GM10266 (cell line): ENCODE measurements around the gene ALK.
"Not testable (repeated sequence)": the region's sequence is repeated elsewhere in the genome, so short reads cannot be mapped to it uniquely, and the experiment has no call there.

Experiments
- DNase-seq: peaks from one replicate; pipeline ENCODE4 v3.0.0; 2012; ENCODE audit errors: extremely low spot score
- CTCF ChIP-seq: IDR thresholded peaks from 2 replicates; pipeline ENCODE4 v1.5.1; 2012; ENCODE audit warnings: mild to moderate bottlenecking, low read depth; ENCODE audit not compliant: control insufficient read depth, insufficient read depth; ENCODE audit errors: missing control alignments

ALK gene

DNA sequence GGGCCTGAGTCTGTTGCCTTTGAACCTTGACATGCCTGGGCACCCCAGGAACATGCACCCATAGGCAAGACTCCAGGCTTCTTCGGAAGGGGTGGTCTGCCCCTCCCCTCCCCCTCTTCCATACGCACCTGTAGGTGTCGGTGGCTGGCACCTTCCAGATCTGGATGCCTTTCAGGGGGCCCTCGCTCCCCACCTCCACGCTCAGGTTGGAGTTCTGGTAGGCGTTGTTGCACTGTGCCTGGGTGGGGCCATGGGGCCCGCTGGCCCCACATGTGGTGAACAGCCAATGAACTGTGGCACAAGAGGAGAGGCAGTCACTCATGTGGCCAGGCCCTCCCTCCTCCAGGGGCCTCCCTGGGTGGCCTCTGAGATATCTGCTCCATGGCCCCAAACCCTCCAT is 670.4 kb downstream of the ALK start:
- no peak for TF ChIP-seq CTCF
- DNase-seq: no peak

DNA sequence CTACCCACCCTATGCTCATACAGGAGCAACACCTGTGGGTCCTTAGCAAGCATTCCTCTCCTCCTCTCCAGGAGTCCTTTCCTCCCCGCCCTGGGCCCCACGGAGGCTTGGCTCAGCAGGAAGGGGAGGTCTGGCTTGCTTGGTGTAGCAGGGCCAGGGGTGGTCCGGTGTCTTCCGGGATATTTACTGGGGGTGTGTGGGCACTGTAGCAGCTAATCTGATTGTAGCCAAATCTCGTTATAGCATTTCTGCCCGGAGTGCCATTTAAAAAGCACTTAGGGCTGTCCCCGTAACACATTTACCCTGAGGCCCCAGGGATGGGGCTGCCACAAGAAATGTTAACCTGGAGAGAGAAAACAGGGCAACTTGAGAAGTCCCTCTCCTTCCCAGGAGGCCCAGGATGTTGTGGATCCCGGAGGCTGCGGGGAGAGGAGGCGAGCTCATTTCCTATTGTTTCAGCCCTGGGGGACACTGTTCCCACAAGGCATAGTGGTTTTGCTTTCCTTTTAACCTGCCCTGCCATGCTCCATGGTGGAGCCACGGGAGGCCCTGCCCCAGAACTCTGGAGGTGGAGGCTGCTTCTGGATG is 671.6 kb downstream of the ALK start:
- no peak for TF ChIP-seq CTCF
- DNase-seq: no peak

DNA sequence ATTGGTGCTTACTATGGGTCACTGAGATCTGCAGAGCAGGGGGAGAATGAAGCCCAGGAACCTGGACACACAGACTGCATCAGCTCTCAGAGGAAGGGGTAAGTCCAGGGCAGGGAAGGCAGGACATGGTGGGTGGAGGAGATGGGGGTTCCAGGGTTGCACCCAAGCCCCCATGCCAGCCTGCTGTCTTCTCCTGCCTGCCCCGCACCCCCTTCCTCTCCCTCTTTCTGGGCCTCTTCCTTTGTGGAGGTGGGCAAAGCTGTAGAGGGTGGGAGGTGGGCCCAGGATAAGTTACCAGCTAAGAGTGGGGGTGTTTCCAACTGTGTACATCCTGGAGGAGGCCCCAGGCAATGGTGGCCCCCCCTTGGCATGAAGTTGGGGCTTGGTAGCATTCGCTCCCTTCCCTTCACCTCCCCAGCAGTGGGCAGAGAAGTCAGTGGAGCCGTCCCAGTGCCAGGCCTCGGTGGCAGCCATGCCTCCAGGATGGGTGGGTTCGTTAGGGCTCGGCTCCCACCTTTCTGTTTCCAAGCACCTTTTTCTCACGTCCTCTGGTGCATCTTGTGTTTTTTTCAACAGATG is 674.0 kb downstream of the ALK start:
- TF ChIP-seq CTCF: no peak
- DNase-seq: no peak

DNA sequence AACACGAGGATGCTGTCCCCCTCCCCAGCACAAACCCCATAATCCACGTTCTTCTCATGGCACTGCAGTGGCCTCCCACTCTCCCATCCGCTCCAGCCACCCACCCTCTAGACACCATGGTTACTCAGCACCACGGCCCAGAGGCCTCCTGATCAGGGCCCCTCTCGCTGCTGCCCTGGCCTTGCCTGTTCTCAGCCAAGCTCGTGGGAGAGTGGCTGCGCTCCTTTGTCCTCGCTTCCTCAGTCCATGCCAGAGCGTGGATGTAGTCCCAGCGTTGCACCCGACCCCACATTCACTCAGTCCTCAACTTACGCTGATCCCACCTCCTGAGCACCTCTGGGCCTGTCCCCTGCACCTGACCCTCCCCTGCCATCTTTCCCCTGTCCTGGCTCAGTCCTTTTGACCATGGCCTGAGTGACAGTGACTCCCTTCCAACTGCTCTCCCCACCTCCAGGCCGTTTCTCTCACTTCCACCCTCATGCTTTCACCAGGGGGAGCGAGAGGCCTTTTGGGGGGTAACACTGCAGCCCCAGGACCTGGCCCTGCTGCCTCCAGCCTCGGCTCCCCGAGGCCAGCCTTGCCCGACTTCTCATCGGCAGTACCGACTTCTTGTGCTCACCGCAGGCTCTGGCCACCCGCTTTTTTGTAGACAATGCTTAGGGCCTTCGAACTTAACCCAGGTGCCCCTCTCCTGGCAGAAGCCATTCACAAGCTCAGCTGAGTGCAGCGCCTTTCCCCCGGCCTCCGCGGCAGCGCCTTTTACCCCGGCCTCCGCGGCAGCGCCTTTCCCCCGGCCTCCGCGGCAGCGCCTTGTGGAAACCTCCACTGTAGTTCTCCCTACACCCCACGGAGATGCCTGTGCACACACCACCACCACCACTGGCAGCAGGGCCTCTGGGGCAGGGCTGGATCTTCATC is 674.7 kb downstream of the ALK start:
- TF ChIP-seq CTCF: no peak
- DNase-seq: no peak

GRCh38 chr2:29245742-29246382 is 675.5 kb downstream of the ALK start:
- TF ChIP-seq CTCF: no peak
- no peak for DNase-seq

- not testable (repeated sequence) for DNase-seq
These were observed 676.2 kb downstream of the ALK start for GRCh38 chr2:29245035-29245741.

DNA sequence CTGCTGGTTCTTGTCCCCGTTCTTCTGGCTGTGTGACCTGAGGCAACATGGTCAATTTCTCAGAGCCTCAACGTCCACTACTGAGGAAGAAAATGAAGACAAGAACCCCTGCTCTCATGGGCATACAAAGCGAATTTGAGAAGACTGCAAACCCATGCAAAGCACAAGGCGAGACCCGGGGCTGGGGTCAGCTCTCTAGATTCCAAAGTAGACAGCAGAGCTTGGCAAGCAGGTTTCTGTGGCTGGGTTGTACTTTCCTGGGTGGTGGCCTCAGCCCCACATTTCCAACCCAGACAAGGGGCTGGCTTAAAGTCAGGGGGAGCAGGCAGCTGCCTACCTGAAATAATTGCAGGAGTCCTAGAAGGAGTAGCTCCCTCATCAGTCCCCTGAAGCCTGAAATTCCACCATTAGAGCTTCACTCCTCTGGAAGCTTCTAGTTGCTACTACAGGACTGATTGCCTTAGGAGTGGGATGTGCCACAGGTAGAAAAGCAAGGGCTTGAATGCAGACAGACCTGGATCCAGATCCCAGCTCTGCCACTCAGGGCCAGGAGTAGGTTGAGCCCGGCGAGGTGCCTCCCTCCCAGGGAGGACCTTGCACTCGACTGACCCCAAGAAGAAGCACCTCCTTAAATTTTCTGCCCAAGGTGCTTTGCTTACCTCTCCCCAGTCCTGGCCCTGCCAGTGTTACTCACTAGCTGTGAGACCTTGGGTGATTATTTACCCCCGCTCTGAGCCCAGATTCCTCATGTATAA is 678.6 kb downstream of the ALK start:
- no peak for TF ChIP-seq CTCF
- no peak for DNase-seq
